Measurements from ENCODE around the gene NHERF2.

DNA sequence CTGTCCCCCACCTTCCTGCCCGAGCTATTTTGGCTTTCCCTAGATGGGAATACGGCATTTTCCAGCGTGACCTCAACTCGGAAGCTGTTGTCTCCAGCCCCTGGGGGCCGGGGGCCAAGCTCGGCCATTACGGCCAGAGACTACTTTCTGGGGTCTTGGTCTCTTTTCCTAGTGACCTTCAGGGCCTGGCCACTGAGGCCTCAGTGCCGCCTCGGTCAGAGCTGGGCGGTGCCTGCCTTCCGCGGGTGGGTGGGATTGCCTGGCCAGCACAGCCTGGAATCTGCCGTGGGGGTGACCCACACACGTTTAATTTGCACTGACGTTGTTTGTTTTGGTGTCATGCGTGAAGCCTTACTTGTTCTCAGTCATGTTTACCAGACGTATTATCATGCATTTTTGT is 50.3 kb downstream of the NHERF2 start:
- TF ChIP-seq, protein P1, sequence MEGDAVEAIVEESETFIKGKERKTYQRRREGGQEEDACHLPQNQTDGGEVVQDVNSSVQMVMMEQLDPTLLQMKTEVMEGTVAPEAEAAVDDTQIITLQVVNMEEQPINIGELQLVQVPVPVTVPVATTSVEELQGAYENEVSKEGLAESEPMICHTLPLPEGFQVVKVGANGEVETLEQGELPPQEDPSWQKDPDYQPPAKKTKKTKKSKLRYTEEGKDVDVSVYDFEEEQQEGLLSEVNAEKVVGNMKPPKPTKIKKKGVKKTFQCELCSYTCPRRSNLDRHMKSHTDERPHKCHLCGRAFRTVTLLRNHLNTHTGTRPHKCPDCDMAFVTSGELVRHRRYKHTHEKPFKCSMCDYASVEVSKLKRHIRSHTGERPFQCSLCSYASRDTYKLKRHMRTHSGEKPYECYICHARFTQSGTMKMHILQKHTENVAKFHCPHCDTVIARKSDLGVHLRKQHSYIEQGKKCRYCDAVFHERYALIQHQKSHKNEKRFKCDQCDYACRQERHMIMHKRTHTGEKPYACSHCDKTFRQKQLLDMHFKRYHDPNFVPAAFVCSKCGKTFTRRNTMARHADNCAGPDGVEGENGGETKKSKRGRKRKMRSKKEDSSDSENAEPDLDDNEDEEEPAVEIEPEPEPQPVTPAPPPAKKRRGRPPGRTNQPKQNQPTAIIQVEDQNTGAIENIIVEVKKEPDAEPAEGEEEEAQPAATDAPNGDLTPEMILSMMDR (IDR thresholded peaks at IDR 0.05; ENCODE audit: low read depth, low read length), result no peak
- TF ChIP-seq POLR2A (IDR thresholded peaks at IDR 0.05; ENCODE audit: extremely low read depth, insufficient read length), result no peak
- TF ChIP-seq MYC (IDR thresholded peaks at IDR 0.05; ENCODE audit: low read depth, low read length), result no peak
- TF ChIP-seq, protein P2, sequence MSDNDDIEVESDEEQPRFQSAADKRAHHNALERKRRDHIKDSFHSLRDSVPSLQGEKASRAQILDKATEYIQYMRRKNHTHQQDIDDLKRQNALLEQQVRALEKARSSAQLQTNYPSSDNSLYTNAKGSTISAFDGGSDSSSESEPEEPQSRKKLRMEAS (IDR thresholded peaks at IDR 0.05; ENCODE audit: low read depth, low read length), result no peak

Data from NB4 (cell line).